Measurements from ENCODE around the gene WARS2. TPM values are rescaled to one million over a fixed set of nuclear protein-coding genes. Genes with fewer than 3 reads are reported as not detected.

WARS2 gene
- polyA plus RNA-seq, 2 of the 4 experiments (the other 2 are of a cell fraction) = 5.9 to 7.9 TPM

GRCh38 chr1:119001181-119002027 lies 139.0 kb downstream of the WARS2 start:
- CTCF ChIA-PET = no interaction called here
- no peak overlapping the region for H3K27ac ChIP-seq
- TF ChIP-seq RCOR1 (IDR thresholded peaks at IDR 0.05; ENCODE audit: low read depth, low read length) = no peak
- no peak for TF ChIP-seq KDM1A (IDR thresholded peaks at IDR 0.05; ENCODE audit: low read depth)
- no peak for TF ChIP-seq FOSL2 (IDR thresholded peaks at IDR 0.05)
- TF ChIP-seq FOSL2 (CRISPR knock-in tag; IDR thresholded peaks at IDR 0.05) = no peak
- no peak for TF ChIP-seq MAX (IDR thresholded peaks at IDR 0.05)
- TF ChIP-seq, protein P1, sequence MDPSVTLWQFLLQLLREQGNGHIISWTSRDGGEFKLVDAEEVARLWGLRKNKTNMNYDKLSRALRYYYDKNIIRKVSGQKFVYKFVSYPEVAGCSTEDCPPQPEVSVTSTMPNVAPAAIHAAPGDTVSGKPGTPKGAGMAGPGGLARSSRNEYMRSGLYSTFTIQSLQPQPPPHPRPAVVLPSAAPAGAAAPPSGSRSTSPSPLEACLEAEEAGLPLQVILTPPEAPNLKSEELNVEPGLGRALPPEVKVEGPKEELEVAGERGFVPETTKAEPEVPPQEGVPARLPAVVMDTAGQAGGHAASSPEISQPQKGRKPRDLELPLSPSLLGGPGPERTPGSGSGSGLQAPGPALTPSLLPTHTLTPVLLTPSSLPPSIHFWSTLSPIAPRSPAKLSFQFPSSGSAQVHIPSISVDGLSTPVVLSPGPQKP (IDR thresholded peaks at IDR 0.05; ENCODE audit: low read depth, low read length) = no peak
- no peak for TF ChIP-seq ZFP36 (IDR thresholded peaks at IDR 0.05; ENCODE audit: borderline replicate concordance, partially characterized antibody)
- no peak for TF ChIP-seq HES2 (IDR thresholded peaks at IDR 0.05)
- no peak for TF ChIP-seq SMC3 (IDR thresholded peaks at IDR 0.05)
- no peak for TF ChIP-seq PBX3 (IDR thresholded peaks at IDR 0.05)
- no peak for TF ChIP-seq TFCP2L1 (CRISPR knock-in tag; IDR thresholded peaks at IDR 0.05)
- TF ChIP-seq, protein P2, sequence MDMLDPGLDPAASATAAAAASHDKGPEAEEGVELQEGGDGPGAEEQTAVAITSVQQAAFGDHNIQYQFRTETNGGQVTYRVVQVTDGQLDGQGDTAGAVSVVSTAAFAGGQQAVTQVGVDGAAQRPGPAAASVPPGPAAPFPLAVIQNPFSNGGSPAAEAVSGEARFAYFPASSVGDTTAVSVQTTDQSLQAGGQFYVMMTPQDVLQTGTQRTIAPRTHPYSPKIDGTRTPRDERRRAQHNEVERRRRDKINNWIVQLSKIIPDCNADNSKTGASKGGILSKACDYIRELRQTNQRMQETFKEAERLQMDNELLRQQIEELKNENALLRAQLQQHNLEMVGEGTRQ (IDR thresholded peaks at IDR 0.05) = no peak
- no peak for TF ChIP-seq EP300 (IDR thresholded peaks at IDR 0.05)
- TF ChIP-seq, protein P3, sequence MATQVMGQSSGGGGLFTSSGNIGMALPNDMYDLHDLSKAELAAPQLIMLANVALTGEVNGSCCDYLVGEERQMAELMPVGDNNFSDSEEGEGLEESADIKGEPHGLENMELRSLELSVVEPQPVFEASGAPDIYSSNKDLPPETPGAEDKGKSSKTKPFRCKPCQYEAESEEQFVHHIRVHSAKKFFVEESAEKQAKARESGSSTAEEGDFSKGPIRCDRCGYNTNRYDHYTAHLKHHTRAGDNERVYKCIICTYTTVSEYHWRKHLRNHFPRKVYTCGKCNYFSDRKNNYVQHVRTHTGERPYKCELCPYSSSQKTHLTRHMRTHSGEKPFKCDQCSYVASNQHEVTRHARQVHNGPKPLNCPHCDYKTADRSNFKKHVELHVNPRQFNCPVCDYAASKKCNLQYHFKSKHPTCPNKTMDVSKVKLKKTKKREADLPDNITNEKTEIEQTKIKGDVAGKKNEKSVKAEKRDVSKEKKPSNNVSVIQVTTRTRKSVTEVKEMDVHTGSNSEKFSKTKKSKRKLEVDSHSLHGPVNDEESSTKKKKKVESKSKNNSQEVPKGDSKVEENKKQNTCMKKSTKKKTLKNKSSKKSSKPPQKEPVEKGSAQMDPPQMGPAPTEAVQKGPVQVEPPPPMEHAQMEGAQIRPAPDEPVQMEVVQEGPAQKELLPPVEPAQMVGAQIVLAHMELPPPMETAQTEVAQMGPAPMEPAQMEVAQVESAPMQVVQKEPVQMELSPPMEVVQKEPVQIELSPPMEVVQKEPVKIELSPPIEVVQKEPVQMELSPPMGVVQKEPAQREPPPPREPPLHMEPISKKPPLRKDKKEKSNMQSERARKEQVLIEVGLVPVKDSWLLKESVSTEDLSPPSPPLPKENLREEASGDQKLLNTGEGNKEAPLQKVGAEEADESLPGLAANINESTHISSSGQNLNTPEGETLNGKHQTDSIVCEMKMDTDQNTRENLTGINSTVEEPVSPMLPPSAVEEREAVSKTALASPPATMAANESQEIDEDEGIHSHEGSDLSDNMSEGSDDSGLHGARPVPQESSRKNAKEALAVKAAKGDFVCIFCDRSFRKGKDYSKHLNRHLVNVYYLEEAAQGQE (IDR thresholded peaks at IDR 0.05) = no peak
- TF ChIP-seq HOXB13 (CRISPR knock-in tag; IDR thresholded peaks at IDR 0.05; ENCODE audit: low read depth) = no peak
- no peak for TF ChIP-seq MYC (IDR thresholded peaks at IDR 0.05; ENCODE audit: borderline replicate concordance, low read length)
- no peak for TF ChIP-seq CBX2 (IDR thresholded peaks at IDR 0.05; ENCODE audit: borderline replicate concordance, low read depth)
- TF ChIP-seq RFX5 (IDR thresholded peaks at IDR 0.05) = no peak
- FAIRE-seq = no peak
- 59% methylated on average over 22 of the region's 49 CpGs for WGBS (ENCODE audit: missing lambda C conversion rate)
- peak overlapping the region; percentile 21; the same call in 2 of the 3 replicates for H3K4me3 ChIP-seq
- DNase-seq (ENCODE audit: low read depth in 1 of 2, low spot score in 1 of 2) = no peak
- POLR2A ChIA-PET = no interaction called here
- peak overlapping the region; percentile 52 for H3K4me2 ChIP-seq
- no peak for ATAC-seq
- H3K9me3 ChIP-seq = no peaks in the 10 kb centered on the region
- no peaks in the 10 kb centered on the region for H3K4me1 ChIP-seq
